ENCODE results near the gene MCC.

MCC gene

GRCh38 chr5:113302120-113302519, 186.1 kb downstream of the MCC start:
- H3K27ac ChIP-seq (ENCODE audit: low read depth, low read length) = no peak overlapping the region
- no peaks in the 10 kb centered on the region for H3K9me3 ChIP-seq (ENCODE audit: insufficient read depth, low read length)
- H3F3A ChIP-seq (ENCODE audit: insufficient read depth) = no peaks in the 10 kb centered on the region
- no peaks in the 10 kb centered on the region for H4K20me1 ChIP-seq (ENCODE audit: low read depth, low read length)
- no peaks in the 10 kb centered on the region for H3K27me3 ChIP-seq (ENCODE audit: low read length)
- no peak overlapping the region for H2AFZ ChIP-seq (ENCODE audit: low read depth, low read length, severe bottlenecking)
- H3K36me3 ChIP-seq (ENCODE audit: low read length) = no peaks in the 10 kb centered on the region
- no peak overlapping the region for H3K9ac ChIP-seq (ENCODE audit: low read length)
- no peak overlapping the region for H3K4me2 ChIP-seq (ENCODE audit: low read depth, low read length, poor library complexity, severe bottlenecking)
- no peaks in the 10 kb centered on the region for H3K79me2 ChIP-seq (ENCODE audit: insufficient read depth, low read length)
- no peak overlapping the region for H3K4me3 ChIP-seq (ENCODE audit: insufficient read depth, low read length, poor library complexity, severe bottlenecking)
- no peaks in the 10 kb centered on the region for H3K9me2 ChIP-seq (replicated peaks; ENCODE audit: insufficient read depth, low read length)
- no peak for TF ChIP-seq EZH2phosphoT487 (conservative IDR thresholded peaks at IDR 0.05; ENCODE audit: low read length)
- TF ChIP-seq, protein P1, sequence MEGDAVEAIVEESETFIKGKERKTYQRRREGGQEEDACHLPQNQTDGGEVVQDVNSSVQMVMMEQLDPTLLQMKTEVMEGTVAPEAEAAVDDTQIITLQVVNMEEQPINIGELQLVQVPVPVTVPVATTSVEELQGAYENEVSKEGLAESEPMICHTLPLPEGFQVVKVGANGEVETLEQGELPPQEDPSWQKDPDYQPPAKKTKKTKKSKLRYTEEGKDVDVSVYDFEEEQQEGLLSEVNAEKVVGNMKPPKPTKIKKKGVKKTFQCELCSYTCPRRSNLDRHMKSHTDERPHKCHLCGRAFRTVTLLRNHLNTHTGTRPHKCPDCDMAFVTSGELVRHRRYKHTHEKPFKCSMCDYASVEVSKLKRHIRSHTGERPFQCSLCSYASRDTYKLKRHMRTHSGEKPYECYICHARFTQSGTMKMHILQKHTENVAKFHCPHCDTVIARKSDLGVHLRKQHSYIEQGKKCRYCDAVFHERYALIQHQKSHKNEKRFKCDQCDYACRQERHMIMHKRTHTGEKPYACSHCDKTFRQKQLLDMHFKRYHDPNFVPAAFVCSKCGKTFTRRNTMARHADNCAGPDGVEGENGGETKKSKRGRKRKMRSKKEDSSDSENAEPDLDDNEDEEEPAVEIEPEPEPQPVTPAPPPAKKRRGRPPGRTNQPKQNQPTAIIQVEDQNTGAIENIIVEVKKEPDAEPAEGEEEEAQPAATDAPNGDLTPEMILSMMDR (IDR thresholded peaks at IDR 0.05; ENCODE audit: insufficient read depth, low read length, poor library complexity, severe bottlenecking) = no peak

GRCh38 chr5:113299591-113299990, 188.7 kb downstream of the MCC start:
- no peaks in the 10 kb centered on the region for H3K9me2 ChIP-seq (replicated peaks; ENCODE audit: insufficient read depth, low read length)

DNA sequence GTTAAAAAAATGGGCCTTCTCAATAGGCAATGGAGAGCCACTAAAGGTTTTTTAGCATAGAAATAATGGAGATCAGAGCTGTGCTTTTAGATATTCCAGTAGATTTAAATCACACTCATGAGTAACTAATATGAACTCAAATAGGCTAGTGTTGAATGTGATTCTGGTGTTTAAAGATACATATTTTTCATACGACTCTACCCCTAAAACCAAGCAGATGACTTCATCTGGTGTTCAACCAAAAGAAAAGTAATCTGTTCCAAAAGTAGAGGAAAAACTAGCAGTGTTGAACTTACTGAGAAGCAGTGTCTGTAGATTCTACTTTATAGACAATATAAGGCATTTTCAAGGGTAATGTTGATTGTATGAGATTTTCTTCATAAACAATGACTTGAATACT, 191.6 kb downstream of the MCC start:
- Histone ChIP-seq H3K27me3 (ENCODE audit: low read length) (no peaks in the 10 kb centered on the region), H3K4me2 (ENCODE audit: low read depth, low read length, poor library complexity, severe bottlenecking) (no peak overlapping the region), H3F3A (ENCODE audit: insufficient read depth) (no peaks in the 10 kb centered on the region), H3K9ac (ENCODE audit: low read length) (no peak overlapping the region), H4K20me1 (ENCODE audit: low read depth, low read length) (no peaks in the 10 kb centered on the region), H2AFZ (ENCODE audit: low read depth, low read length, severe bottlenecking) (no peak overlapping the region), H3K9me3 (ENCODE audit: insufficient read depth, low read length) (no peaks in the 10 kb centered on the region), H3K79me2 (ENCODE audit: insufficient read depth, low read length) (no peaks in the 10 kb centered on the region), H3K27ac (ENCODE audit: low read depth, low read length) (no peak overlapping the region), H3K4me3 (ENCODE audit: insufficient read depth, low read length, poor library complexity, severe bottlenecking) (no peak overlapping the region), H3K36me3 (ENCODE audit: low read length) (no peaks in the 10 kb centered on the region), H3K9me2 (replicated peaks; ENCODE audit: insufficient read depth, low read length) (no peaks in the 10 kb centered on the region)
- TF ChIP-seq EZH2phosphoT487 (conservative IDR thresholded peaks at IDR 0.05; ENCODE audit: low read length) = no peak
- TF ChIP-seq, protein P1 (IDR thresholded peaks at IDR 0.05; ENCODE audit: insufficient read depth, low read length, poor library complexity, severe bottlenecking) = no peak

More at GRCh38 chr5:113299591-113299990, 188.7 kb downstream of the MCC start:
- Histone ChIP-seq H3K9ac (ENCODE audit: low read length) (no peak overlapping the region), H3K79me2 (ENCODE audit: insufficient read depth, low read length) (no peaks in the 10 kb centered on the region), H3K27ac (ENCODE audit: low read depth, low read length) (no peak overlapping the region), H3K27me3 (ENCODE audit: low read length) (no peaks in the 10 kb centered on the region), H3K36me3 (ENCODE audit: low read length) (no peaks in the 10 kb centered on the region), H3K4me2 (ENCODE audit: low read depth, low read length, poor library complexity, severe bottlenecking) (no peak overlapping the region), H2AFZ (ENCODE audit: low read depth, low read length, severe bottlenecking) (no peak overlapping the region), H3K4me3 (ENCODE audit: insufficient read depth, low read length, poor library complexity, severe bottlenecking) (no peak overlapping the region), H3F3A (ENCODE audit: insufficient read depth) (no peaks in the 10 kb centered on the region), H4K20me1 (ENCODE audit: low read depth, low read length) (no peaks in the 10 kb centered on the region), H3K9me3 (ENCODE audit: insufficient read depth, low read length) (no peaks in the 10 kb centered on the region)
- TF ChIP-seq, protein P1 (IDR thresholded peaks at IDR 0.05; ENCODE audit: insufficient read depth, low read length, poor library complexity, severe bottlenecking) = no peak
- no peak for TF ChIP-seq EZH2phosphoT487 (conservative IDR thresholded peaks at IDR 0.05; ENCODE audit: low read length)
